Left lobe of liver (tissue), 2 donors: ENCODE results near the gene TRIM58. TPM values are rescaled to one million over a fixed set of nuclear protein-coding genes. Genes with fewer than 3 reads are reported as not detected.

ENCODE experiments used
- ATAC-seq: fragments of 200-7000 bp; cut with Tn5 transposase; one replicate; pipeline ENCODE4 v1.9.1; 2020; ENCODE audit warnings: mild to moderate bottlenecking, moderate library complexity
- DNase-seq: peaks from one replicate; pipeline ENCODE4 v3.0.0-alpha.2; 2020; ENCODE audit warnings: low spot score
- total RNA-seq: library from RNA; stranded (reverse); gene quantifications from one replicate; pipeline ENCODE4 v1.2.1, GENCODE V29; 2021
- donor health status: DM: no; HTN: no; CAD: no; lungs with moderate emphysema.
- donor health status: DM: no; HTN: yes; CAD: no.

The TRIM58 gene
- total RNA-seq, 1 donor from 2014 or later, result 0.18 TPM

DNA sequence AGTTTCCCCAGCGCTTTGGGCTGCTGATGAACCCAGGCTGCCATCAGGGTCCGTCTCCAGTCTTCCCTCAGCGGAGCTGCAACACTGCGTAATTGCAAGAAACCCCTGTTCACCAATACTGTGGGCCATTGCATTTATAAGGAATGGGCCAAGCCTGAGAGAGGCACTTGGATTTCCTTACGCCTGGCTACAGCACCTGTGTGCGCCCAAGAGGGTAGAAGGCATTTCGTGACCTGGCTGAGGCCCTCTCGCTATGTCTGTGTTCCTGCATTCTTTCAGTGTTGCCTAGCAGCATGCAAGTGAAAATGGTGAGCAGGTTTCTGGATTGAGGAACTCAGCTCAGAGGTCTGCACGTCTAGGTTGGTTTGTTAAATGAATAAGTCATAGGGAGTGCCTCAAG lies 26.4 kb downstream of the TRIM58 start:
- ATAC-seq, result no peak
- no peak for DNase-seq

DNA sequence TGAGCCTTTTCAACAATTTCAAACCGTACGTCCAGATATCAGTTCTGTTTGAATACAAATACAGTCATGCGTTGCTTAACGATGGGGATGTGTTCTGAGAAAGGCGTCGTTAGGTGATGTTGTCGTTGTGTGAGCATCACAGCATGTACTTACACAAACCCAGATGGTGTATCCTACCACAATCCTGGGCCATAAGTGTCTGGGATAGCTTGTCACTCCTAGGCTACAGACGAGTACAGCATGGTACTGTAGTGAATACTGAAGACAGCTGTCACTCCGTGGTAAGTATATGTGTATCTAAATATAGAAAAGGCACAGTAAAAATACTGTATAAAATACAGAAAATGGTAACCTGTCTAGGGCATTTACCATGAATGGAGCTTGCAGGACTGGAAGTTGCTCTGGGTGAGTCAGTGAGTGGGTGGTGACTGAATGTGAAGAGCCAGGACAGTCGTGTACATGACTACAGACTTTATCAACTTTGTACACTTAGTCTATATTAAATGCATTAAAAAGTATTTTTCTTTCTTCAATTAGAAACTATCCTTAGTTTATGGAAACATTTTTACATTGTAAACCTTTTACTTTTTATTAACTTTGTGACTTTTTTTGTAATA lies 27.9 kb downstream of the TRIM58 start:
- ATAC-seq, result no peak
- no peak for DNase-seq

DNA sequence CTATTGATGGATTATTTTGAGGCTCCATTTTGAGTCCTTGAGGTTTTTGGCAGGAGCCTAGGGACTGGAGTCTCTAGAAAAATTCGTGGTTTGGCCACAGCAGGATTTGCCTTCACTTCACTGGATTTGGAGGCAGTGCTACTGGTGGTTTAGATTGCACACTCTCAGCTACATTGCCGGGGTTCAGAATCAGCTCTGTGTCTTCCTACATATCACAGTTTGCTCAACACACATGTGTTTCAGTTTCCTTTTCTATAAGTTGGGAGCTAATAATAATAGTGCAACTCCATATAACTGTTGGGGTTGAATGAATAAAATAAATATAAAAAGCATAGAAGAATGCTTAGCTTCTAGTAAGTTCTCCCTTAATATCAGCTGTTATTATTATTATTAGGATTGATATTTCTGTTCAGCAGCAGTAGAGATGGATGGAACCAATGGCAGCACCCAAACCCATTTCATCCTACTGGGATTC lies 38.2 kb downstream of the TRIM58 start, which contains the start of gene OR2W3:
TSS of gene OR2W3 (plus strand) at position 425 of the 475 bp plus-strand sequence. CDS start at position 425, 0 bp downstream.
- DNase-seq (no peak), ATAC-seq (no peak)

DNA sequence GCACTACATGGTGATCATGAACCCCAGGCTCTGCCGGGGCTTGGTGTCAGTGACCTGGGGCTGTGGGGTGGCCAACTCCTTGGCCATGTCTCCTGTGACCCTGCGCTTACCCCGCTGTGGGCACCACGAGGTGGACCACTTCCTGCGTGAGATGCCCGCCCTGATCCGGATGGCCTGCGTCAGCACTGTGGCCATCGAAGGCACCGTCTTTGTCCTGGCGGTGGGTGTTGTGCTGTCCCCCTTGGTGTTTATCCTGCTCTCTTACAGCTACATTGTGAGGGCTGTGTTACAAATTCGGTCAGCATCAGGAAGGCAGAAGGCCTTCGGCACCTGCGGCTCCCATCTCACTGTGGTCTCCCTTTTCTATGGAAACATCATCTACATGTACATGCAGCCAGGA lies 39.0 kb downstream of the TRIM58 start:
- DNase-seq (no peak), ATAC-seq (no peak)

DNA sequence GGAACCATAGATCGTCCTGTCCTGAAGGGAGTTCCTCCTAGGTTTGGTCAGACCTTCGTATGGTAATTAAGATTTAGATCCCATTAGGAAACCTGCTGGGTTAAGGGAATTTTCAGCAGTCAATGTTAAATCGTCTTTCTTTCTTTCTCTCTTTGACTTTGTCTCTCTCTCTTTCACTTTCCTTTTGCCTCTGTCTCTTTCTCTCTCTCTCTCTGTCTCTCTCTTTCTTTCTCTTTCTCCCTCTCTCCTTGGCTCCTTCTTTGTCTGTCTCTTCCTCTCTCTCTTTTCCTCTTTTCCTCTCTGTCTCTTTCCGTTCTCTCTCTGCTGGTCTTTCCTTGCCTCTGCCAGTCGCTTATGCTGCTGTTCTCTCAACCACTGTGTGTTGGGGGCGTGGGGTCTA lies 47.1 kb downstream of the TRIM58 start:
- ATAC-seq (no peak), DNase-seq (no peak)

DNA sequence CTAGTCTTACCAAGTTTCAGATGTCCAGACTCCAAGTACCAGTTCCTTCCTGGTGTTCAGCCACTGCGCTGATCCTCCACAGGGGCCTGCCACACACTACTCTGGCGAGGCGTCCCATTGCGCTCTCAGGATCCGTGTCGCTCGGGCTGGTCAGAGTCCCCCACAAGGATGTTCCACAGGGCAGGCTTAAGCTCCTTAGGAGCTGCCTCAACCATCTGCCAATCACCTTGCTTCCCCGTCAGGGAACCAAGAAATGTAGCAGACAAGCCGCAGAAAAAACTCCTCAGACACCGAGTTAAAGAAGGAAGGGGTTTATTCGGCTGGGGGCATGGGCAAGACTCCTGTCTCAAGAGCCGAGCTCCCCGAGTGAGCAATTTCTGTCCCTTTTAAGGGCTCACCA lies 48.2 kb downstream of the TRIM58 start:
- DNase-seq, result no peak
- ATAC-seq, result no peak

DNA sequence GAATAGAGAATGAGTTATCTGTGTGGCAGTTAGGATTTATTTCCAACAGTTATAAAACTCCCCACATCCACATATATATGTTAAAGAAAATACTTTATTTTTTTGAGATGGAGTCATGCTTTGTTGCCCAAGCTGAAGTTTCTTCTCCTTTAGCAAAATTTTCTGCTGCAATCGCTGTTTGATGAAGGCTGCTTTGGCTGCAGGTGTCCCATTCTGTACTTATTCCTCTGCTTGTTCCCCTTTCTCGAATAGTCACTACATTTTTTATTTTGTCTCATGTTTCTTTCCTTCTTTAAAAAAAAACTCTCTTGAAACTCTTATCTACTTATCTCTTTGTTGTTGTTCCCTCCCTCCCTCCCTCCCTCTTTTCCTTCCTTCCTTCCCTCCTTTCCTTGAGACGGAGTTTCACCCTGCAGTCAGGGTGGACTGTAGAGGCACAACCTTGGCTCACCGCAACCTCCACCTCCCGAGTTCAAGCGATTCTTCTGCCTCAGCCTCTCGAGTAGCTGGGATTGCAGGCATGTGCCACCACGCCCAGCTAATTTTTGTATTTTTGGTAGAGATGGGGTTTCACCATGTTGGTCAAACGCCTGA lies 49.0 kb downstream of the TRIM58 start:
- ATAC-seq, result no peak
- DNase-seq, result no peak

DNA sequence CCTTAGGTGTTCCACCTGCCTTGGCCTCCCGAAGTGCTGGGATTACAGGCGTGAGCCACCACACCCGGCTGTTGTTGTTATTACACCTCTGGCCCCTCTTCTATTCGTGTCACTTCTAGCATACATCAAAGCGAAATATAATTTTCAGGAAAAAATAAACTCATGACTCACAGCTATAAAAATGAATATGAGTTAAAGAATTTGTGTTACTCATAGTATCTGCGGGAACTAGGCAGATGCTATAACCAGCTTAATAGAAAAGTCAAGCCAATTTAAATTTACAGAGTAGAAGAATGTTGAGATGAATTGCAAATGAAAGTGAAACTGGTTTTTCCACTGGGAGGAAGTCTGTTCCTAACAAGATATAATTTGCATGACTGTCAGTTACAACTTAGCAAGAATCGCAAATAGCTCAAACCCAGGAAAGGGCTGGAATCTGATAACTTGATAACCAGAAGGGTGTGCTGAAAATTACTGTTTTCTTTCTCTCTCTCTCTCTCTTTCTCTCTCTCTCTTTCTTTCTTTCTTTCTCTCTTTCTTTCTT lies 49.6 kb downstream of the TRIM58 start:
- DNase-seq, result no peak
- ATAC-seq, result peak; percentile 64

DNA sequence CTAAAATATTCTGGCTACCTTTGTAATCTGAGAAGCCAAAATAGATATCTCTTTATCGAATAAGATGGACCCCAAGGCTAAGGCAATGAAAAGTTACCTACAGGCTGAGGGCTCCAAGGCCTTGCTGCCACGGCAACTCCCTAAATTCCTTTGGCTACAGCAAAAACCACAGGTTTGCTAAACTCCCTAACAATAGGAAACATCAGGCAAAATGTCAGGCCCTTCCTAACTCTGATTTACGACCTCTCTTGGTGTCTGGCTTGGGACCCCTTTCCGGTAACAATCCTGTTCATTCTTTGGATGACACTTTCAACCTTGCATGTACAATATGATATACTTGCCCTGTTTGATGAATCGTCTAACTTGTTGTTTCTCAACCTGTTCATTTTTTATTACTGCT lies 51.8 kb downstream of the TRIM58 start:
- ATAC-seq, result no peak
- DNase-seq, result no peak

DNA sequence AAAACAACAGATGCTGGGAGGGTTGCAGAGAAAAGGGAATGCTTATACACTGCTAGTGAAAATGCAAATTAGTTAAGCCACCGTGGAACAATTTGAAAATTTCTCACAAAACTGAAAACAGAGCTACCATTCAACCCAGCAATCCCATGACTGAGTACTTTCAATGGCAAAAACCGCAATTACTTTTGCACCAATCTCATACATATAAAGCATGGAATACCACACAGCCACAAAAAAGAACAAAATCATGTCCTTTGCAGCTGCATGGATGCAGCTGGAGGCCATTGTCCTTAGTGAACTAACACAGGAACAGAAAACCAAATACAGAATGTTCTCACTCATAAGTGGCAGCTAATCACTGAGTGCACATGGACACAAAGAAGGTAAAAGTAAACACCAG lies 56.8 kb downstream of the TRIM58 start:
- DNase-seq (no peak), ATAC-seq (no peak)

DNA sequence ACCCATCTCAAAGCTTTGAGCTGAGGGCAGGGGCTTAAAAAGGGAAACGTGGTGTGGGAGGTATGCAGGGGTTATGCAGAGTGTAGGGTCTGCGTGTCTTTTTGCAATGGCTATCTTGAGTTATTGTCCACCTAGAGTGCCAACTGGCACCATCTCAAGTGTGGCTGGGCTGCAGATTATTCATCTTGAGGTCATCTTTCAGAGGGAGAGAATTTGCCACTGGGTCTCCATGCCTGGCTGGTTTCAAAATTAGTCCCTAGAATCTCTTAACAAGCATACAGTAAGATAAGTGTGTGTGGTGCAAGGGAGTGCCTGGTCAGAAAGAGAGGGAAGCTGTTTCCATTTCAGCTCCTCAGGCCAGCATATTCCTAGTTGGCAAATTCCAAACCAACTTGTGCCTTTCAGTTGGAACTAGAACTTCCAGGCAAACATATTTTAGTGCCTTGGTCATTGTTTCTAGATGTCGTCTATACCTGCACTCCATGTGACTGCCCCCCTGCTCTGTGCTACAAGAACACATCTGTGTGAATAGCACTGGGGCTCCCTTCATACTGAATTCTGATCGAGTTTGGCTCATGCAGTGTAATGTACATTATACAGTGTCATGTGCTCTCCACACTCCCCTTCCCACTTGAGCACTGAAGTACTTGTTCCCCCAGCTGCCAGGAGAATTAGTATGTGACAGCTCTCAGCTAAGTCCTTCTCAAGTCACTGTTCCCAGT lies 58.1 kb downstream of the TRIM58 start:
- DNase-seq (no peak), ATAC-seq (no peak)

DNA sequence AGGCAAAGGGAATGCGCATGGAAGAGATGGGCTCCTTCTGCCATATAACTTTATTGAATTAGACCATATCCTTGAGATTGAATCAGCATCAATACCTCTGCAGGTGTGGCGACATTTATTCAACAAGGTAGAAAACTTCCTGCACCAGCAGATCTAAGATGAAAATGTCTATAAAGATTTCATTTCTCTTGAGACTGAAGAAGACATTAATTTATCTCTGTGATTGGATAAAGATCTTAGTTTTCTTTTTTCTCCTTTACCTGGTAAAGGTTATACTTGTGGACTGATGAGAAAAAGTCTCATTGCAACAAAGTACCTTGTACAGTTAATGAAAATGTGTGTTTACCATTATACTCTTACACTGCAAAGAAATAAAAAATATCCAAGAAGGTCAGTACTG lies 63.0 kb downstream of the TRIM58 start, which contains the start of gene OR2T8:
TSS of gene OR2T8 (plus strand) at position 301 of the 400 bp plus-strand sequence. CDS start 766 bp downstream, outside the sequence.
- DNase-seq (no peak), ATAC-seq (no peak)

DNA sequence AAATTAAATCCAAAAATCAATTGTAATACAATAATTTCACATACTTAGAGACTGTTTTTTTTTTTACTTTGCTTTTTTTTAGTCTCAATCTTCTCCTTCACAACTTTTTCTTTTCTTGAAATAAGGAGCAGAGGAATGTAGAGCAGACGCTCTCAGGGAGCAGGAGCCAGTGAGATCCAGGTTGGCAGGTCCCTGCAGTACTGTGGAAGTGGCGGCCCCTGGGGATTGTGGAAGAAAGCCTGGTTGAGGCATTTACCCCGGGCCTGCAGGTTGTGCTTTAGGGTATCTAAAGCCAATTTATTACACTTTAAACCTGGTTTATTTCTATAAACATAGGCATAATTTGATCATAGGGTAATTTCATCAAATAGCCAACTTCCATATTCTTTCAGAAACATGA lies 67.0 kb downstream of the TRIM58 start:
- DNase-seq, result no peak
- no peak for ATAC-seq

DNA sequence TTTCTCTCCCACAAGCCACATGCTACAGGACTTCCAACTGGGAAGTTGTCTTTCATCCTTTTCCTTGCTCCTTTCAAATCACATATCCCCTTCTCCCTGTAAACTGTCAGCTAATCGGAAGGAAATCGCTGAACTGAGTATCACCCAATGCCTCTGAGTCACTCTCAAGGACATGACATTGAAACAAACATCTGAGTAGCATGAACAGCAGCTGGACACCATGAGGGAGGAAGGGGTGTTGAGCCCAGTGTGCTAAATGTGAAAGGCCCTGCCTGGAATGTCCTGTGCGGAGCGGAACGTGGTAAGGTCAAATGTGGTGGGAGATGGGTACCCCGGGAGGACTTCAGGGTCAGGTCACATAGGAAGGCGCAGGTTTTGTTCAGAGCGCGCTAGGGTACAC lies 67.9 kb downstream of the TRIM58 start, which contains the start of gene OR2AJ1:
TSS of gene OR2AJ1 (plus strand) at position 22 of the 400 bp plus-strand sequence. CDS start 8,880 bp downstream, outside the sequence.
- DNase-seq, result no peak
- no peak for ATAC-seq

Other genes starting within 250 kb of the TRIM58 start
- not detected for gene OR13G1, start 177.4 kb upstream of the TRIM58 start, total RNA-seq
- not detected for gene OR6F1, start 140.5 kb upstream of the TRIM58 start, total RNA-seq
- gene OR14K1, start 118.6 kb upstream of the TRIM58 start, total RNA-seq, result not detected
- gene OR14A2, start 109.0 kb upstream of the TRIM58 start, total RNA-seq, result not detected
- not detected for gene OR1C1, start 96.6 kb upstream of the TRIM58 start, total RNA-seq
- gene OR14A16, start 33.1 kb upstream of the TRIM58 start, total RNA-seq, result not detected
- gene OR11L1, start 15.3 kb upstream of the TRIM58 start, total RNA-seq, result not detected
- not detected for gene OR2W3, start 38.4 kb downstream of the TRIM58 start, total RNA-seq
- not detected for gene OR2T8, start 63.1 kb downstream of the TRIM58 start, total RNA-seq
- not detected for gene OR2AJ1, start 67.7 kb downstream of the TRIM58 start, total RNA-seq
- not detected for gene OR2L8, start 91.7 kb downstream of the TRIM58 start, total RNA-seq
- not detected for gene OR2AK2, start 108.0 kb downstream of the TRIM58 start, total RNA-seq
- gene OR2L5, start 156.5 kb downstream of the TRIM58 start, total RNA-seq, result not detected
- gene OR2L2, start 172.9 kb downstream of the TRIM58 start, total RNA-seq, result 0.05 TPM
- not detected for gene OR2L3, start 189.6 kb downstream of the TRIM58 start, total RNA-seq
- gene OR2L13, start 238.0 kb downstream of the TRIM58 start, total RNA-seq, result not detected